Endodermal cell (in vitro differentiated cells): ENCODE measurements around the gene MT1H. TPM values are rescaled to one million over a fixed set of nuclear protein-coding genes. Genes with fewer than 3 reads are reported as not detected.

Source experiments
- DNase-seq: peaks from one replicate; pipeline ENCODE4 v3.0.0-alpha.2; 2017
- H3K27ac ChIP-seq: 2 replicates; pipeline ENCODE4 v1.5.1; 2013; ENCODE audit warnings: mild to moderate bottlenecking, low read depth, low read length, moderate library complexity
- H3K27me3 ChIP-seq: 2 replicates; pipeline ENCODE4 v1.6.1; 2013; ENCODE audit warnings: mild to moderate bottlenecking, low read length, moderate library complexity; ENCODE audit not compliant: insufficient read depth, control insufficient read depth, poor library complexity, severe bottlenecking
- H3K36me3 ChIP-seq: 2 replicates; pipeline ENCODE4 v1.7.0; 2013; ENCODE audit warnings: mild to moderate bottlenecking, low read length, moderate library complexity; ENCODE audit not compliant: control insufficient read depth, insufficient read depth
- H3K4me1 ChIP-seq: one replicate; pipeline ENCODE4 v1.7.0; 2013; ENCODE audit warnings: low read length; ENCODE audit not compliant: control insufficient read depth, insufficient read depth
- H3K4me3 ChIP-seq: 2 replicates; pipeline ENCODE4 v1.5.1; 2013; ENCODE audit warnings: mild to moderate bottlenecking, low read length, moderate library complexity
- H3K9ac ChIP-seq: 2 replicates; pipeline ENCODE4 v1.6.1; 2013; ENCODE audit warnings: mild to moderate bottlenecking, low read length, moderate library complexity; ENCODE audit not compliant: poor library complexity, severe bottlenecking; ENCODE audit errors: extremely low read depth
- H3K9me3 ChIP-seq: 2 replicates; pipeline ENCODE4 v1.6.1; 2013; ENCODE audit warnings: mild to moderate bottlenecking, low read length, moderate library complexity; ENCODE audit not compliant: control insufficient read depth
- H3K27ac Mint-ChIP-seq: 2 replicates; pipeline ENCODE4 v1.8.0; 2020; ENCODE audit warnings: mixed read lengths
- H3K27me3 Mint-ChIP-seq: 2 replicates; pipeline ENCODE4 v1.8.0; 2021; ENCODE audit warnings: mild to moderate bottlenecking, mixed read lengths; ENCODE audit not compliant: insufficient read depth
- H3K36me3 Mint-ChIP-seq: 2 replicates; pipeline ENCODE4 v1.8.0; 2020; ENCODE audit warnings: low read depth, mixed read lengths
- H3K4me1 Mint-ChIP-seq: 2 replicates; pipeline ENCODE4 v1.8.0; 2020; ENCODE audit warnings: mixed read lengths
- H3K4me3 Mint-ChIP-seq: 2 replicates; pipeline ENCODE4 v1.8.0; 2020; ENCODE audit warnings: mild to moderate bottlenecking, moderate library complexity, mixed read lengths
- H3K9me3 Mint-ChIP-seq: 2 replicates; pipeline ENCODE4 v1.8.0; 2020; ENCODE audit warnings: mild to moderate bottlenecking, mixed read lengths
- WGBS, 2 experiments: methylation state at CpG; one replicate each; pipeline versions ENCODE4 v1.1.5 to v1.1.7; 2013; ENCODE audit warnings: missing lambda C conversion rate in 2 of 2, mixed read lengths in 1 of 2; ENCODE audit not compliant: insufficient coverage in 1 of 2, insufficient read length in 1 of 2; 5-methylcytosine and 5-hydroxymethylcytosine counted together
- total RNA-seq, 2 donors: library from RNA; stranded (reverse); fragmentation: NEBNext Ultra II Directional in 1 of 2; extraction: Animal tissue kit (Norgen Biotek cat#: 25700) in 1 of 2; gene quantifications; 2 replicates in 1 of 2; 3 replicates in 1 of 2; pipeline ENCODE4 v1.2.1, GENCODE V29; 2021
- TF ChIP-seq, protein P1 (sequence below): fragments of 200-600 bp; sonication (generic); conservative IDR thresholded peaks from 2 replicates; pipeline ENCODE4 v1.5.0; 2021; ENCODE audit warnings: antibody characterized with exemption, mild to moderate bottlenecking

MT1H gene
- total RNA-seq, 2 donors from 2014 or later = 1.6 TPM; not detected in 1

DNA sequence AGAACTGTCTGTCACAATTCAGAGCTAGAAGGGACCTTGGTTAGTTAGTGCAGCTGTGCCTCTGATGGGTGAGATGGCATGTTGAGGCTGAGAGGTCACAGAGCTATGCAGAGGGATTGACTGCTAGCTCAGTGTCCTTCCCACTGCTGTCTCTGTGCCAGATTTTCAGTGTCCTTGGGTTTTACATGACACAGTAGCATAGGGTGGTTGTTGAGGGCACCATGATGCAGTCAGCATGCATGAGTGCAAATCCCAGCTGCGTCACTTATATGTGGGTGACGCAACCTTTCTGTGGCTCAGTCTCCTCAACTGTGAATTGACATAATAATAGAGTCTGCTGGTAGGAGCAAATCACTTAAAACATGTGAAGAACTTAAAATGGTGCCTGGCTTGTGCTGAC, 28.4 kb upstream of the MT1H start:
- Mint-ChIP-seq H3K9me3 (no peaks in the 10 kb centered on the region), H3K27ac (no peak overlapping the region), H3K4me3 (no peak overlapping the region), H3K36me3 (no peaks in the 10 kb centered on the region), H3K4me1 (peaks cover 16% of the 10 kb centered on the region), H3K27me3 (peaks cover 100% of the 10 kb centered on the region)
- H3K27me3 ChIP-seq = peaks cover 100% of the 10 kb centered on the region
- WGBS, 2 experiments = 84 to 86% methylated on average over 2 of the region's 2 CpGs
- no peak overlapping the region for H3K4me3 ChIP-seq
- H3K4me1 ChIP-seq = no peaks in the 10 kb centered on the region
- no peak overlapping the region for H3K9ac ChIP-seq
- DNase-seq = no peak
- no peak overlapping the region for H3K27ac ChIP-seq
- TF ChIP-seq, protein P1, sequence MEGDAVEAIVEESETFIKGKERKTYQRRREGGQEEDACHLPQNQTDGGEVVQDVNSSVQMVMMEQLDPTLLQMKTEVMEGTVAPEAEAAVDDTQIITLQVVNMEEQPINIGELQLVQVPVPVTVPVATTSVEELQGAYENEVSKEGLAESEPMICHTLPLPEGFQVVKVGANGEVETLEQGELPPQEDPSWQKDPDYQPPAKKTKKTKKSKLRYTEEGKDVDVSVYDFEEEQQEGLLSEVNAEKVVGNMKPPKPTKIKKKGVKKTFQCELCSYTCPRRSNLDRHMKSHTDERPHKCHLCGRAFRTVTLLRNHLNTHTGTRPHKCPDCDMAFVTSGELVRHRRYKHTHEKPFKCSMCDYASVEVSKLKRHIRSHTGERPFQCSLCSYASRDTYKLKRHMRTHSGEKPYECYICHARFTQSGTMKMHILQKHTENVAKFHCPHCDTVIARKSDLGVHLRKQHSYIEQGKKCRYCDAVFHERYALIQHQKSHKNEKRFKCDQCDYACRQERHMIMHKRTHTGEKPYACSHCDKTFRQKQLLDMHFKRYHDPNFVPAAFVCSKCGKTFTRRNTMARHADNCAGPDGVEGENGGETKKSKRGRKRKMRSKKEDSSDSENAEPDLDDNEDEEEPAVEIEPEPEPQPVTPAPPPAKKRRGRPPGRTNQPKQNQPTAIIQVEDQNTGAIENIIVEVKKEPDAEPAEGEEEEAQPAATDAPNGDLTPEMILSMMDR = no peak
- H3K9me3 ChIP-seq = no peaks in the 10 kb centered on the region
- no peaks in the 10 kb centered on the region for H3K36me3 ChIP-seq

DNA sequence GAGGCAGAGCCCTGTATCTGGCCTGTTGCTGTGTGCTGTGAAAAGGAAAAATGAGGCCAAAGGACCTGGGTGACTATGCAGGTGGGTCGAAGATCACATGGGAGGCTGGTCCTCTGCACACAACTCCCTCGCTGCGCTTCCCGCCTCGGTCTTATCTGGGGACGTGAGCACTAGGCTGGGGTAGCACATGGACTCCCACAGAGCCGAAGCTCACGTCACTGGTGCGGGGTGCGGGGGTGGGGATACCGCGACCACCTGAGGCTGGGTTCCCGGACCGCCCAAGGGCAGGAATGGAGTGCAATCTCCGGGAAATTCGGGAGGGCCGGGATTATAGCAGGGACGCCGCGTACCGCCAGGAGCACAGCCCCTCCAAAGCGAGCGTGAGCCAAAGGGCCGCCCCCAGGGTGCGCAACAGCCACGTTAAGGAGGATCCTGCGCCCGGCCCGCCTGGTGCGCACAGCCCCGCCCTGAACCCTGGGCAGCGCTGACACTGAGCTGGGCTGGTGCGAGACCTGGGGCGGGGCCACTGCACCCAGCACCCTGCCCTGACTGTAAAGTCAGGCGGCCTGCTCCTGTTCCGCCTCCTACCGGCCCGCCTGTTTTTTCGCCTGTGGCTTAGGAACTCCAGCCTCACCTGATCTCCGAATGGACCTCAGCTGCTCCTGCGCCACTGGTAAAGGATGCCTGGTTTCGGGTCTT, 26.4 kb upstream of the MT1H start:
- no peaks in the 10 kb centered on the region for H3K36me3 Mint-ChIP-seq
- peaks cover 100% of the 10 kb centered on the region for H3K27me3 Mint-ChIP-seq
- H3K27ac Mint-ChIP-seq = no peak overlapping the region
- 7 to 9% methylated on average over 21 to 42 of the region's 42 CpGs for whole genome bisulfite sequencing, 2 experiments
- Histone ChIP-seq H3K9ac (no peak overlapping the region), H3K9me3 (no peaks in the 10 kb centered on the region), H3K4me1 (no peaks in the 10 kb centered on the region), H3K27me3 (peaks cover 100% of the 10 kb centered on the region), H3K36me3 (no peaks in the 10 kb centered on the region), H3K27ac (no peak overlapping the region), H3K4me3 (peak overlapping the region; percentile 31)
- peaks cover 10% of the 10 kb centered on the region for H3K4me1 Mint-ChIP-seq
- H3K9me3 Mint-ChIP-seq = no peaks in the 10 kb centered on the region
- TF ChIP-seq, protein P1 = peak; percentile 75
- peak; percentile 89 for DNase-seq
- H3K4me3 Mint-ChIP-seq = peak overlapping the region; percentile 46

DNA sequence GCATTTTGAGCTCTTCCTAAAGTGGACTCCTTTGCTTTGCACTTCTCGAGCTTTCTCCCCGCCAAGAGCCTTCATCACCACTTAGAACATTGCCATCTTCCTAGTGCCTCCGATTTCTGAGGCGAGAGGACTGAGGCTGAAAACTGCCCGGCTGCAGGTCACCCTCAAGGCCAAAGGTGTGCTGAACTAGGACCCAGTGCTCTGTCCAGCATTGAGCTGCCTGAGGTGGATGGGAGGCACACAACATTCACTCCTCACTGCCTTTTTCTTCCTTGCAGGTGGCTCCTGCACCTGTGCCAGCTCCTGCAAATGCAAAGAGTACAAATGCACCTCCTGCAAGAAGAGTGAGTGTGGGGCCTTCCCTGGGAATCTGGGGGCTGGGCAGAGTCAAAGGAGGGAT, 25.8 kb upstream of the MT1H start:
- TF ChIP-seq, protein P1 = no peak
- Histone ChIP-seq H3K27ac (no peak overlapping the region), H3K9ac (no peak overlapping the region), H3K9me3 (no peaks in the 10 kb centered on the region), H3K4me3 (peak overlapping the region; percentile 31), H3K27me3 (peaks cover 100% of the 10 kb centered on the region), H3K36me3 (no peaks in the 10 kb centered on the region), H3K4me1 (no peaks in the 10 kb centered on the region)
- Mint-ChIP-seq H3K27me3 (peaks cover 100% of the 10 kb centered on the region), H3K4me1 (peaks cover 10% of the 10 kb centered on the region), H3K36me3 (no peaks in the 10 kb centered on the region), H3K4me3 (peak overlapping the region; percentile 46), H3K27ac (no peak overlapping the region), H3K9me3 (no peaks in the 10 kb centered on the region)
- no peak for DNase-seq
- 56 to 100% methylated on average over 1 to 5 of the region's 5 CpGs for WGBS, 2 experiments
